Rectal smooth muscle tissue (tissue), 1 donor: ENCODE data around the gene TMEM30A.

ENCODE experiments used
- H3K27ac ChIP-seq: one replicate; pipeline ENCODE4 v1.7.0; 2013; ENCODE audit warnings: low read depth, low read length, inconsistent platforms
- H3K27me3 ChIP-seq: one replicate; pipeline ENCODE4 v1.7.0; 2013; ENCODE audit warnings: low read length; ENCODE audit not compliant: control insufficient read depth, insufficient read depth
- H3K36me3 ChIP-seq: one replicate; pipeline ENCODE4 v1.7.0; 2013; ENCODE audit warnings: low read length; ENCODE audit not compliant: control insufficient read depth, insufficient read depth
- H3K4me1 ChIP-seq: one replicate; pipeline ENCODE4 v1.7.0; 2013; ENCODE audit warnings: low read length; ENCODE audit not compliant: control insufficient read depth, insufficient read depth
- H3K4me3 ChIP-seq: one replicate; pipeline ENCODE4 v1.7.0; 2013; ENCODE audit warnings: low read length
- H3K9ac ChIP-seq: one replicate; pipeline ENCODE4 v1.7.0; 2013; ENCODE audit warnings: low read length

Gene TMEM30A

DNA sequence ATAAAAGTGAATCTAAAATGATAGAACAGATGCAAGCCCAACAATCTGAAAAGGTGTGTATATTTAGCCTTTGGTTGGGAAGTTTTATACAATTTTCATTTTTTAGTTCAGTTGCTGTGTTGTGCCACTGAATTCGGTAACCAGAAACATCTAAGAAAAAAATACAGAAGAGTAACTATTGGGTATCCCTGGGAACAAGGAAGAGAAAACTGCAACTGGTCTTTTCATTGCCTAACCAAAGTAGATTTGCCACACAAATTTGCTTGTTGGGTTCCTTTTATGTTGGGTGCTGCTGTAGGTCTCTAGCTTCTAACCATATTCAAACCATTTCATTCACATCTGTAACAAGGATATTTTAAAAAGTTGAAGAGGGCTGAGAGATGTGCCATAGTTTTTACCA is 2.8 kb upstream of the TMEM30A start:
- Histone ChIP-seq H3K27ac (no peak overlapping the region), H3K9ac (no peak overlapping the region), H3K27me3 (no peaks in the 10 kb centered on the region), H3K36me3 (no peaks in the 10 kb centered on the region), H3K4me3 (no peak overlapping the region), H3K4me1 (peaks cover 4% of the 10 kb centered on the region)

- Histone ChIP-seq H3K36me3 (no peaks in the 10 kb centered on the region), H3K4me3 (no peak overlapping the region), H3K27me3 (no peaks in the 10 kb centered on the region), H3K9ac (no peak overlapping the region), H3K27ac (no peak overlapping the region), H3K4me1 (peaks cover 6% of the 10 kb centered on the region)
Observed at GRCh38 chr6:75286955-75287354, 2.4 kb upstream of the TMEM30A start.

DNA sequence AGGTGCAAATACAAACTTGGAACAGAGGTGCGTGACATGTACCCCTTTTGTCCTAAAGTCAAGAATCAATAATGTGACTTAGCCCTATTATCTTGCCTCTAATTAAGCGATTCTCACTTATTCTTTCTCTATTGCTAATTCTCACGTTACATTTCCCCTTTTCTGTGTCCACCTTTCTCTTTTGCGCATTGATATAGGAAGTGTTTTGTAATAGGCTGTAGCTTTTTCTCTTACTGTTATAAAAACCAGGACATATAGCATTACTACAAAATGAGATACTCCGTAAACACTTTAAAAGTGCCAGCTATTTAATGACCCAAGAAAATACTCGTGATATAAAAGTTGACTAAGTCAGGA is 669 bp upstream of the TMEM30A start:
- Histone ChIP-seq H3K36me3 (no peaks in the 10 kb centered on the region), H3K27me3 (no peaks in the 10 kb centered on the region), H3K27ac (peak overlapping the region; percentile 83), H3K4me1 (peaks cover 7% of the 10 kb centered on the region), H3K4me3 (peak overlapping the region; percentile 78), H3K9ac (peak overlapping the region; percentile 61)

- Histone ChIP-seq H3K36me3 (no peaks in the 10 kb centered on the region), H3K4me1 (peaks cover 7% of the 10 kb centered on the region), H3K4me3 (peak overlapping the region; percentile 82), H3K27me3 (no peaks in the 10 kb centered on the region), H3K27ac (peak overlapping the region; percentile 89), H3K9ac (peak overlapping the region; percentile 85)
Observed at GRCh38 chr6:75283907-75284631, 523 bp downstream of the TMEM30A start.

DNA sequence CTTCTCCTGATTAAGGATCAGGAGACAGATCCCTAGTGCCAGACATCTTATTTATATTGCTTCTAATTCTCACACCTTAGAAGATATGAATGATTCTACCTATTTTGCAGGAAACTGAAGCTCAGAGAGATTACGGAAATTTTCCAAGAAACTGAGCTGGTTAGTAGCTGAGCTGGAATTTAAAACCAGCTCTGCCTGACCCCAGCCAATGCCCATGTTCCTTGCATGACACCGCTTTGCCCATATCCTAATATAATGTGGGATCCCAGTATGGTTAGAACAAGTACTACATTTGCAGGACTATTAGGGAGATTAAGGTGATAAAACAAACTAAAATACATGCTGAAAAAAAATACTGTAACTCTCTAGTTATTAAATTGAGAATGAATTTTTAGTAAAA is 1.9 kb downstream of the TMEM30A start:
- peaks cover 7% of the 10 kb centered on the region for H3K4me1 ChIP-seq
- peak overlapping the region; percentile 40 for H3K4me3 ChIP-seq
- H3K36me3 ChIP-seq: no peaks in the 10 kb centered on the region
- H3K9ac ChIP-seq: no peak overlapping the region
- H3K27ac ChIP-seq: no peak overlapping the region
- H3K27me3 ChIP-seq: no peaks in the 10 kb centered on the region

DNA sequence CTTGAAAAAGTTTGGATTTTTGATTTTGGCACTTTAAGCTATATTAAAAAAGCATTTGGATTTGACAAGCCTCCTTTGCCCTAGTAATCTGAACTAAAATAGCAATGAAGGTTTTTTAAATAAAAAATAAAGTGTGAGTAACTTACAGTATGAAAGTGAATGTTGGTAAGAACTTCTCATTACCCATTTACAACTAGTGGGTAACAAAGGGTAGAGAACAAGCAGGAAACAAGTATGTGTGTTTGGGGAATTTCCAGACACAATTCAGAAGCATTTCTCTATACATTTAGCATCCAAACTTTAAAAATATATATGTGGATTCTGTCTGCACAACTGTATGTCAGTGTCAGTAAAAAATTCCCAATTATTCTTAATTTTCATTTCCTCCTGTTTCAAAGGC is 2.9 kb downstream of the TMEM30A start:
- H3K27ac ChIP-seq: no peak overlapping the region
- H3K27me3 ChIP-seq: no peaks in the 10 kb centered on the region
- peaks cover 7% of the 10 kb centered on the region for H3K4me1 ChIP-seq
- H3K36me3 ChIP-seq: no peaks in the 10 kb centered on the region
- H3K9ac ChIP-seq: no peak overlapping the region
- H3K4me3 ChIP-seq: no peak overlapping the region

DNA sequence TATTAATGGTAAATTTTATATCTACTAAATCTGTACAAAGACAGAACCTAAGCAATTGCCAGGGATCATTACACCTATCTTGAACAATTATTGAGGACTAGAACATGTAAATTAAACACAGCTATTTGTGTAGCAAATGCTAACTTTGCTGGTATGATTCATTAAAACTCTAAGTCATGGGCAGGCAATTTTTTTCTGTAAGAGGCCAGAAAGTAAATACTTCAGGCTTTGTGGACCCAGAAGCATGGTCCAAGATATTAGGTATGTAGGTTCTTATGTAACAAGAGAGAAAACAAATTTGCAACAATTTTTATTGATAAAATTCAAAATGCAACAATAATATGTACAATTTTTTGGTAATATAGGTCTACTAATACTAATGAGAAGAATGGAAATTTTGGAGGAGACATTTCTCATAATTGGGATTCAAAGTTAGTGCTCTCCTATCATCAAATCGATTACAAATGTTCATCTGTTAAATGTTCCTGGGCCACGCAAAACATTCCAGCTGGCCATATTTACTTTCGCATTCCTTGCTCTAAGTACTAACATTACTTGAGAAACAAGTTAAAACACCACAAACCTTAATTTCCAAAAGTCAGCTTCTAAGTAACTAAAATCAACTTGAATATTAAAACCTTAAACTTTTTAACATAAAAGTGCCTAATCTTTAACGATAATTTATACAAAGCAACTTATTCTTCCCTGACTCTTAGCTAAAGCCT is 4.3 kb downstream of the TMEM30A start:
- no peaks in the 10 kb centered on the region for H3K36me3 ChIP-seq
- H3K9ac ChIP-seq: no peak overlapping the region
- H3K27me3 ChIP-seq: no peaks in the 10 kb centered on the region
- no peak overlapping the region for H3K27ac ChIP-seq
- H3K4me3 ChIP-seq: no peak overlapping the region
- peaks cover 4% of the 10 kb centered on the region for H3K4me1 ChIP-seq

DNA sequence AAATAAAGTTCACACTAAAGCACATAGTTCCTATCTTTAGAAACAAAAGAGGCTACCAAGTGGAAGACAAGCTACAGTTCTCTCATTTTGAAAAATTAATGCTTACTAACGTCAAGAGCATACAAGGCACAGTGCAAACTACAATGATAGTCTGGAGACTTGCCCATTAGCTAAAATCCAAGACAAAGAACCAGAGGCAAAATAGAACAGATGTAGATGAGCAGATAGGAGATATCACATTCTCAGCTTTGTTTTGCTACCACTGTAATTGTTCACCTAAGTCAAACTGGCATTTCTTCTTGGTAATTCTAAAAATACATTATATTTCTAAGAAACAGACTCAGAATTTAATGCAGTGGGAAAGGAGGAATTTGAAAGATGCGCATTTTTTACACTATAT is 5.2 kb downstream of the TMEM30A start:
- no peak overlapping the region for H3K9ac ChIP-seq

DNA sequence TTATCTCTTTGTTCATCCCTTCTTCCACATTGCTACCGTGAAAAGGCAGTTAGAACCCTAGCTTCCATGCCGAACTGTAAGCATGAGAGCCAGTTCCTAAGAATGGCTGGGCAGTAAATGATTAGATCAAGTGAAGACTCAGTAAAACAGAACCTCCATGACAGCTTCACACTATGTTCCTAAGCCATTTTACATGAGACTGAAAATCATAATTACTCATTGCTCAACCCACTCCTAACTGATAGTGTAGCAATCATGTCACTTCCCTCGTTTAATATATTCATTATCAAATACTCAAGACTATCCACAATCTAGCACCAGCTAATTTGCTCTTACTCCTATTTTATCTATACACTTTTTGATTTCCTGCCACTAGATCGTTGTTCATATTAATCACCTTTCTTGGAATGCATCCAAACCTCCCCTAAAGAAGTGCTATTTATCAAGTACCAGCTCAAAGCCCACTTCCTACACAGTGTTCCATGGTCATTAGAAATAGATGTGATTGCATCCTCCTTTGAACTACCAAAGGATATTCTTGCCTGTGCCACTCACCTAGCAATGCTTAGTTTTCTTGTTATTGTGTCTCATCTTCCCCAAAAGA is 6.0 kb downstream of the TMEM30A start:
- Histone ChIP-seq H3K27ac (no peak overlapping the region), H3K27me3 (no peaks in the 10 kb centered on the region), H3K36me3 (no peaks in the 10 kb centered on the region), H3K4me1 (peaks cover 4% of the 10 kb centered on the region), H3K4me3 (no peak overlapping the region), H3K9ac (no peak overlapping the region)

More for the DNA sequence above, 5.2 kb downstream of the TMEM30A start:
- H3K27ac ChIP-seq: no peak overlapping the region
- H3K36me3 ChIP-seq: no peaks in the 10 kb centered on the region
- H3K4me3 ChIP-seq: no peak overlapping the region
- no peaks in the 10 kb centered on the region for H3K27me3 ChIP-seq
- H3K4me1 ChIP-seq: peaks cover 4% of the 10 kb centered on the region

DNA sequence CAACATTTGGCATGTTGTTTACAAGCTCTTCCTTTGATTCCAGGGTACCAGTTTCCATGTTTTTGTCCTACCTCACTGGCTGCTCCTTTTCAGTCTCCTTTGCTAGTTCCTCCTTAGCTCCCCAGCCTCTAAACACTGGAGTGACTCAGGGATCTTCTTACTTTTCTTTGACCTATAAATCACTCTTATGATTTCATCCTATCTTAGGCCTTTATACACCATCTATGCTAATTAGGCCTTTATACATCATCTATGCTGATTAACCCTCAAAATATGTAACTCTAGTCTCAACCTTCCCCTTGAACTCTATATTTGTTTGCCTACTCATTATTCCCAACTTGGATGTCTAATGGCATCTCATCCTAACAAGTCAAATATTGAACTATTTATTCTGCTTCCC is 9.5 kb downstream of the TMEM30A start:
- Histone ChIP-seq H3K4me3 (no peak overlapping the region), H3K4me1 (peaks cover 7% of the 10 kb centered on the region), H3K27me3 (no peaks in the 10 kb centered on the region), H3K36me3 (no peaks in the 10 kb centered on the region), H3K27ac (no peak overlapping the region), H3K9ac (no peak overlapping the region)

GRCh38 chr6:75273009-75273408 is 11.6 kb downstream of the TMEM30A start:
- Histone ChIP-seq H3K4me3 (no peak overlapping the region), H3K36me3 (no peaks in the 10 kb centered on the region), H3K4me1 (peaks cover 7% of the 10 kb centered on the region), H3K9ac (no peak overlapping the region), H3K27me3 (no peaks in the 10 kb centered on the region), H3K27ac (peak overlapping the region; percentile 42)

DNA sequence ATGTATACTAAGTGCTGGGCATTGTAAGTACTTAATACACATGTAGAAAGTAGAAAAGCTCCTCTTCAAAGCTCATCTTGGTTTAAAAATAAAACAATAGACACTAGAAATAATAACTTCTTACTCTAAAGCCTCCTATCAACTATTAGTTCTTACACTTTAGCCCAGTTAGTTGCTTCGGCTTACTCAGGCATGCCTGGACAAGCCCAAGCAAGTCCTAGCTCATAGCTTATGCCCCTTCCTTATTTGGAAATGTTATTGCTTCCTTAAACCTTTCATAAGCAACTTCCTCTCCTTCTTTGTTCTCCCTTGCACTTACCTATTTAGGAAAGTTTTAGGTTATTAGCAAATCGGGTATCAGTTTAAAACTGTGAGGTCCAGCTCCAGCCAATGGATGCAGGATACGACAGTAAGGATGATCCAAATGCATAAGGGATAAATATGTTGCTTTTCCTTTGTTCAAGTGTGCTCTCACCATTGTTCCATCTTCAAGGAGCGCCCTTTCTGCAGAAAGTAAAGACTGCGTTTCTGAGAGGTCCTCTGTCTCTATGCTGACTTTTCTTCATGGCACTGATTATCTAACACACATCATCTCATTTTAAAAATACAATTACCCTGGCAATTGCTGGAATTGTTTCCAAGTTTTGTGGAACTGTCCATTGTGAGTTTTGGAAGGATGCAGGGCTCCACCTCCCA is 12.3 kb downstream of the TMEM30A start:
- Histone ChIP-seq H3K36me3 (no peaks in the 10 kb centered on the region), H3K27me3 (no peaks in the 10 kb centered on the region), H3K4me3 (no peak overlapping the region), H3K4me1 (peaks cover 7% of the 10 kb centered on the region), H3K9ac (no peak overlapping the region), H3K27ac (peak overlapping the region; percentile 42)
